Activated CD8-positive, alpha-beta T cell treated with anti-CD3 and anti-CD28 coated beads for 36 hours (primary cell): Measurements from ENCODE around the gene EPHB1. TPM values are rescaled to one million over a fixed set of nuclear protein-coding genes. Genes with fewer than 3 reads are reported as not detected.

Experiments used
- ATAC-seq: fragments of 200-7000 bp; cut with Tn5 transposase; one replicate; pipeline ENCODE4 v1.10.0; 2021; ENCODE audit warnings: mild to moderate bottlenecking, moderate library complexity
- CTCF ChIA-PET: fragments of 350-600 bp; sonication (Branson Sonifier 250); formaldehyde crosslinking; loops from one replicate; lab custom pipeline; 2021; ENCODE audit warnings: antibody characterized with exemption; lab: Charles Lee
- POLR2A ChIA-PET: fragments of 350-600 bp; sonication (Branson Sonifier 250); formaldehyde crosslinking; loops from one replicate; lab custom pipeline; 2021; ENCODE audit warnings: antibody characterized with exemption; lab: Charles Lee
- DNase-seq: peaks from one replicate; pipeline ENCODE4 v3.0.0-alpha.2; 2020
- H3K27ac Mint-ChIP-seq: one replicate; pipeline ENCODE4 v1.8.0; 2021; ENCODE audit warnings: mild to moderate bottlenecking, mixed read lengths
- H3K27me3 Mint-ChIP-seq: one replicate; pipeline ENCODE4 v1.8.0; 2021; ENCODE audit warnings: mixed read lengths
- H3K36me3 Mint-ChIP-seq: one replicate; pipeline ENCODE4 v1.8.0; 2021; ENCODE audit warnings: low read depth, mixed read lengths
- H3K4me1 Mint-ChIP-seq: one replicate; pipeline ENCODE4 v1.8.0; 2021; ENCODE audit warnings: low read depth, mixed read lengths
- H3K4me3 Mint-ChIP-seq: one replicate; pipeline ENCODE4 v1.8.0; 2021; ENCODE audit warnings: mild to moderate bottlenecking, moderate library complexity, mixed read lengths
- H3K9me3 Mint-ChIP-seq: one replicate; pipeline ENCODE4 v1.8.0; 2021; ENCODE audit warnings: mixed read lengths
- CTCF ChIP-seq: fragments of 200-600 bp; IDR thresholded peaks from one replicate; pipeline ENCODE4 v1.8.0; 2022; ENCODE audit warnings: antibody characterized with exemption, mild to moderate bottlenecking
- intact Hi-C: fragments of 100-400 bp; cut with micrococcal nuclease; formaldehyde crosslinking; loops from one replicate; pipeline ENCODE4 v1.10.0; 2022
- total RNA-seq, 2 experiments: library from RNA; stranded (reverse); gene quantifications; one replicate each; pipeline ENCODE4 v1.2.3, GENCODE V29; 2021

Gene EPHB1
- total RNA-seq, 2 experiments from 2014 or later: 0.78 TPM; not detected in 1

GRCh38 chr3:134918441-134918840 lies 123.4 kb downstream of the EPHB1 start:
- H3K27me3 Mint-ChIP-seq: no peaks in the 10 kb centered on the region
- H3K4me1 Mint-ChIP-seq: no peaks in the 10 kb centered on the region
- no peak overlapping the region for H3K4me3 Mint-ChIP-seq
- no peaks in the 10 kb centered on the region for H3K36me3 Mint-ChIP-seq
- ChIA-PET CTCF (interaction anchor here (1.1 kb wide), 1 partner anchor 163 kb away, joined by 3 read pairs; no protein-coding TSS in a partner anchor), POLR2A (no interaction called here)
- no peak overlapping the region for H3K27ac Mint-ChIP-seq
- TF ChIP-seq CTCF: no peak
- intact Hi-C loops: no loop called here
- ATAC-seq: no peak
- no peak for DNase-seq
- no peaks in the 10 kb centered on the region for H3K9me3 Mint-ChIP-seq

- no peak for TF ChIP-seq CTCF
- POLR2A ChIA-PET: no interaction called here
- Mint-ChIP-seq H3K27me3 (no peaks in the 10 kb centered on the region), H3K4me1 (no peaks in the 10 kb centered on the region), H3K27ac (no peak overlapping the region), H3K4me3 (no peak overlapping the region), H3K9me3 (no peaks in the 10 kb centered on the region), H3K36me3 (no peaks in the 10 kb centered on the region)
- CTCF ChIA-PET: no interaction called here
- DNase-seq: no peak
- intact Hi-C loops: no loop called here
- no peak for ATAC-seq
Observed at GRCh38 chr3:134922101-134922500, 127.0 kb downstream of the EPHB1 start.

GRCh38 chr3:134922866-134923265 lies 127.8 kb downstream of the EPHB1 start:
- ATAC-seq (no peak), DNase-seq (no peak)
- intact Hi-C loops: no loop called here
- no peaks in the 10 kb centered on the region for H3K4me1 Mint-ChIP-seq
- TF ChIP-seq CTCF: no peak
- CTCF ChIA-PET: no interaction called here
- H3K36me3 Mint-ChIP-seq: no peaks in the 10 kb centered on the region
- no peaks in the 10 kb centered on the region for H3K9me3 Mint-ChIP-seq
- no peaks in the 10 kb centered on the region for H3K27me3 Mint-ChIP-seq
- H3K27ac Mint-ChIP-seq: no peak overlapping the region
- POLR2A ChIA-PET: no interaction called here
- no peak overlapping the region for H3K4me3 Mint-ChIP-seq

GRCh38 chr3:134923286-134923685 lies 128.2 kb downstream of the EPHB1 start:
- Mint-ChIP-seq H3K4me3 (no peak overlapping the region), H3K9me3 (no peaks in the 10 kb centered on the region), H3K27me3 (no peaks in the 10 kb centered on the region), H3K4me1 (no peaks in the 10 kb centered on the region), H3K36me3 (no peaks in the 10 kb centered on the region), H3K27ac (no peak overlapping the region)
- CTCF ChIA-PET: no interaction called here
- intact Hi-C loops: no loop called here
- ATAC-seq (no peak), DNase-seq (no peak)
- POLR2A ChIA-PET: no interaction called here
- no peak for TF ChIP-seq CTCF

- POLR2A ChIA-PET: interaction anchor here (1.0 kb wide), 1 partner anchor 29 kb away, joined by 3 read pairs; no protein-coding TSS in a partner anchor
- no peak overlapping the region for H3K4me3 Mint-ChIP-seq
- DNase-seq (no peak), ATAC-seq (no peak)
- H3K9me3 Mint-ChIP-seq: no peaks in the 10 kb centered on the region
- no peak overlapping the region for H3K27ac Mint-ChIP-seq
- intact Hi-C loops: no loop called here
- no peaks in the 10 kb centered on the region for H3K27me3 Mint-ChIP-seq
- H3K4me1 Mint-ChIP-seq: peaks cover 2% of the 10 kb centered on the region
- CTCF ChIA-PET: no interaction called here
- no peaks in the 10 kb centered on the region for H3K36me3 Mint-ChIP-seq
- no peak for TF ChIP-seq CTCF
Observed at GRCh38 chr3:134927599-134927998, 132.5 kb downstream of the EPHB1 start.
